HEK293 (cell line): ENCODE data around the gene UGGT1.

Experiments used
- IKZF3 ChIP-seq: fragments of 450-650 bp; IDR thresholded peaks from 2 replicates; pipeline ENCODE4 v1.5.0; 2018; ENCODE audit warnings: missing biosample characterization, mild to moderate bottlenecking, missing genetic modification characterization, moderate library complexity
- KLF1 ChIP-seq: fragments of 450-650 bp; formaldehyde crosslinking; IDR thresholded peaks from 2 replicates; pipeline ENCODE4 v1.5.1; 2016; ENCODE audit warnings: missing biosample characterization, missing genetic modification characterization
- KLF7 ChIP-seq: fragments of 450-650 bp; formaldehyde crosslinking; IDR thresholded peaks from 2 replicates; pipeline ENCODE4 v1.5.1; 2016; ENCODE audit warnings: missing biosample characterization, missing genetic modification characterization, borderline replicate concordance
- KLF8 ChIP-seq: fragments of 450-650 bp; formaldehyde crosslinking; IDR thresholded peaks from 2 replicates; pipeline ENCODE4 v1.5.1; 2016; ENCODE audit warnings: missing biosample characterization, missing genetic modification characterization
- KLF9 ChIP-seq: fragments of 450-650 bp; formaldehyde crosslinking; IDR thresholded peaks from 2 replicates; pipeline ENCODE4 v1.5.1; 2016; ENCODE audit warnings: missing biosample characterization, missing genetic modification characterization, low read depth
- SP7 ChIP-seq: fragments of 450-650 bp; formaldehyde crosslinking; IDR thresholded peaks from 2 replicates; pipeline ENCODE4 v1.5.1; 2016; ENCODE audit warnings: missing biosample characterization, missing genetic modification characterization
- ZBTB8A ChIP-seq: fragments of 450-650 bp; formaldehyde crosslinking; IDR thresholded peaks from 2 replicates; pipeline ENCODE4 v1.5.1; 2016; ENCODE audit warnings: missing biosample characterization, missing genetic modification characterization
- ZNF112 ChIP-seq: fragments of 450-650 bp; formaldehyde crosslinking; IDR thresholded peaks from 2 replicates; pipeline ENCODE4 v1.5.0; 2017; ENCODE audit warnings: missing biosample characterization, missing genetic modification characterization
- ZNF18 ChIP-seq: fragments of 450-650 bp; formaldehyde crosslinking; IDR thresholded peaks from 2 replicates; pipeline ENCODE4 v1.5.1; 2016; ENCODE audit warnings: missing biosample characterization, missing genetic modification characterization
- ZNF184 ChIP-seq: fragments of 450-650 bp; IDR thresholded peaks from 2 replicates; pipeline ENCODE4 v1.5.1; 2018; ENCODE audit warnings: missing biosample characterization, mild to moderate bottlenecking, missing genetic modification characterization
- ZNF26 ChIP-seq: fragments of 450-650 bp; formaldehyde crosslinking; IDR thresholded peaks from 2 replicates; pipeline ENCODE4 v1.5.1; 2016; ENCODE audit warnings: missing biosample characterization, missing genetic modification characterization
- ZNF324 ChIP-seq: fragments of 450-650 bp; formaldehyde crosslinking; IDR thresholded peaks from 2 replicates; pipeline ENCODE4 v1.5.1; 2016; ENCODE audit warnings: missing biosample characterization, missing genetic modification characterization
- ZNF394 ChIP-seq: fragments of 450-650 bp; formaldehyde crosslinking; IDR thresholded peaks from 2 replicates; pipeline ENCODE4 v1.5.1; 2016; ENCODE audit warnings: missing biosample characterization, missing genetic modification characterization, mild to moderate bottlenecking, moderate library complexity, borderline replicate concordance
- ZNF423 ChIP-seq: fragments of 450-650 bp; formaldehyde crosslinking; IDR thresholded peaks from 2 replicates; pipeline ENCODE4 v1.5.1; 2016; ENCODE audit warnings: missing biosample characterization, missing genetic modification characterization
- ZNF433 ChIP-seq: fragments of 450-650 bp; formaldehyde crosslinking; IDR thresholded peaks from 2 replicates; pipeline ENCODE4 v1.5.1; 2016; ENCODE audit warnings: missing biosample characterization, missing genetic modification characterization, low read depth
- ZNF473 ChIP-seq: fragments of 450-650 bp; formaldehyde crosslinking; IDR thresholded peaks from 2 replicates; pipeline ENCODE4 v1.5.1; 2017; ENCODE audit warnings: missing biosample characterization, missing genetic modification characterization
- ZNF571 ChIP-seq: fragments of 450-650 bp; formaldehyde crosslinking; IDR thresholded peaks from 2 replicates; pipeline ENCODE4 v1.5.0; 2017; ENCODE audit warnings: missing biosample characterization, missing genetic modification characterization
- ZNF600 ChIP-seq: fragments of 450-650 bp; formaldehyde crosslinking; IDR thresholded peaks from 2 replicates; pipeline ENCODE4 v1.5.1; 2016; ENCODE audit warnings: missing biosample characterization, missing genetic modification characterization
- ZNF610 ChIP-seq: fragments of 450-650 bp; formaldehyde crosslinking; IDR thresholded peaks from 2 replicates; pipeline ENCODE4 v1.5.1; 2016; ENCODE audit warnings: missing biosample characterization, missing genetic modification characterization, borderline replicate concordance
- ZNF664 ChIP-seq: fragments of 450-650 bp; formaldehyde crosslinking; IDR thresholded peaks from 2 replicates; pipeline ENCODE4 v1.5.1; 2016; ENCODE audit warnings: missing biosample characterization, missing genetic modification characterization
- ZNF76 ChIP-seq: fragments of 450-650 bp; formaldehyde crosslinking; IDR thresholded peaks from 2 replicates; pipeline ENCODE4; 2016; ENCODE audit warnings: low read depth, missing biosample characterization, missing genetic modification characterization, borderline replicate concordance
- TF ChIP-seq, protein P1 (sequence below): fragments of 450-650 bp; formaldehyde crosslinking; optimal IDR thresholded peaks from 2 replicates; pipeline ENCODE3; 2016; ENCODE audit warnings: missing biosample characterization, mild to moderate bottlenecking, missing genetic modification characterization
- TF ChIP-seq, protein P2 (sequence below): fragments of 450-650 bp; formaldehyde crosslinking; IDR thresholded peaks from 2 replicates; pipeline ENCODE4 v1.5.1; 2016; ENCODE audit warnings: missing biosample characterization, missing genetic modification characterization
- TF ChIP-seq, protein P3 (sequence below): fragments of 450-650 bp; formaldehyde crosslinking; conservative IDR thresholded peaks from 2 replicates; pipeline ENCODE4 v1.5.1; 2016; ENCODE audit warnings: low read depth, missing biosample characterization, missing genetic modification characterization
- TF ChIP-seq, protein P4 (sequence below): fragments of 450-650 bp; formaldehyde crosslinking; IDR thresholded peaks from 2 replicates; pipeline ENCODE4 v1.5.1; 2017; ENCODE audit warnings: missing biosample characterization, missing genetic modification characterization
- TF ChIP-seq, protein P5 (sequence below): sonication (generic); formaldehyde crosslinking; IDR thresholded peaks from 2 replicates; pipeline ENCODE4 v1.8.1; 2022; ENCODE audit warnings: mild to moderate bottlenecking, moderate library complexity, missing genetic modification reagents

UGGT1 gene

DNA sequence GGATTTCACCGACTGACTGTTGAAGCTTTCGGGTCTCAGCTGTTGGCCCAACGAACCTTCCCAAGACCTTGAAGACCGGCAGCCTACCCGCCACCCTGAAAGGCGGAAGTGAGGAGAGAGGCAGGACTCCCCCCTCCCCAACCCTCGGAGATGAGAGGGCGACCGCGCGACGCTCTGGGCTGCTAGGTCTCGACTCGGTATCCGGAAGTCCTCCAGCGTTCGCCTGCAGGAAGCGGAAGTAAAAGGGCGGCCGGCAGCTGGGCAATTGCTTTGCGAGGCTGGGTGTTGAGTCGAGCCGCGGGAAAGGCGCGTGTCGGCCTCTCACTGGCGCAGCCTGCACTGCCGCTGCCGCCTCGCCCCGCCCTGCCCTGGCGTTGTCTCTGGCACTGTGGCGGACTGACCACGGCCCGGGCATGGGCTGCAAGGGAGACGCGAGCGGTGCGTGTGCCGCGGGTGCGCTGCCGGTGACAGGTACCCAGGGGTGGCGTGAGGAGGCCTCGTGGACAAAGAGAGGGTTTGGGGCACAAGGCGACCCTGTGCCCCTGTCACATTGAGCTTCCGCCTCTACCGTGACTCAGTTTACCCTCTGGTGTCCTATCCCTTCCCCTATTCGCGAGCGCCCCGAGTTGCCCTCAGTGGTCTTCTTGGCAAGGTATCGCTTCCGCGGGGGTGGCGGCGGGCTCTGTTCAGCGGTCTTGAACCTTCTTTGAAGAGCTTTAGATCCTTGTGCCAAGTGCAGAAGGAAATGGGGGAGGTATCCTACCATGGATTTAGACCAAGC, at the start of gene UGGT1 (continued):
- no peak for TF ChIP-seq IKZF3 (tag by site-specific recombination)
- TF ChIP-seq ZNF610 = peak; percentile 40; the same call in 1 of the 2 replicates
- no peak for TF ChIP-seq ZNF433 (tag by site-specific recombination)
- peak; percentile 42; the same call in 1 of the 2 replicates for TF ChIP-seq KLF1 (tag by site-specific recombination)
- TF ChIP-seq ZBTB8A (tag by site-specific recombination) = peak; percentile 68
- no peak for TF ChIP-seq ZNF18 (tag by site-specific recombination)
- peak; percentile 71; the same call in 1 of the 2 replicates for TF ChIP-seq ZNF76 (tag by site-specific recombination)
- no peak for TF ChIP-seq KLF7 (tag by site-specific recombination)
- no peak for TF ChIP-seq ZNF324 (tag by site-specific recombination)
- TF ChIP-seq, protein P1, sequence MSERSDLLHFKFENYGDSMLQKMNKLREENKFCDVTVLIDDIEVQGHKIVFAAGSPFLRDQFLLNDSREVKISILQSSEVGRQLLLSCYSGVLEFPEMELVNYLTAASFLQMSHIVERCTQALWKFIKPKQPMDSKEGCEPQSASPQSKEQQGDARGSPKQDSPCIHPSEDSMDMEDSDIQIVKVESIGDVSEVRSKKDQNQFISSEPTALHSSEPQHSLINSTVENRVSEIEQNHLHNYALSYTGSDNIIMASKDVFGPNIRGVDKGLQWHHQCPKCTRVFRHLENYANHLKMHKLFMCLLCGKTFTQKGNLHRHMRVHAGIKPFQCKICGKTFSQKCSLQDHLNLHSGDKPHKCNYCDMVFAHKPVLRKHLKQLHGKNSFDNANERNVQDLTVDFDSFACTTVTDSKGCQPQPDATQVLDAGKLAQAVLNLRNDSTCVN (tag by site-specific recombination) = peak; percentile 80
- TF ChIP-seq, protein P2, sequence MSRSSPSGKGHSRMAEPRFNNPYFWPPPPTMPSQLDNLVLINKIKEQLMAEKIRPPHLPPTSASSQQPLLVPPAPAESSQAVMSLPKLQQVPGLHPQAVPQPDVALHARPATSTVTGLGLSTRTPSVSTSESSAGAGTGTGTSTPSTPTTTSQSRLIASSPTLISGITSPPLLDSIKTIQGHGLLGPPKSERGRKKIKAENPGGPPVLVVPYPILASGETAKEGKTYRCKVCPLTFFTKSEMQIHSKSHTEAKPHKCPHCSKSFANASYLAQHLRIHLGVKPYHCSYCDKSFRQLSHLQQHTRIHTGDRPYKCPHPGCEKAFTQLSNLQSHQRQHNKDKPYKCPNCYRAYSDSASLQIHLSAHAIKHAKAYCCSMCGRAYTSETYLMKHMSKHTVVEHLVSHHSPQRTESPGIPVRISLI = no peak
- TF ChIP-seq, protein P3, sequence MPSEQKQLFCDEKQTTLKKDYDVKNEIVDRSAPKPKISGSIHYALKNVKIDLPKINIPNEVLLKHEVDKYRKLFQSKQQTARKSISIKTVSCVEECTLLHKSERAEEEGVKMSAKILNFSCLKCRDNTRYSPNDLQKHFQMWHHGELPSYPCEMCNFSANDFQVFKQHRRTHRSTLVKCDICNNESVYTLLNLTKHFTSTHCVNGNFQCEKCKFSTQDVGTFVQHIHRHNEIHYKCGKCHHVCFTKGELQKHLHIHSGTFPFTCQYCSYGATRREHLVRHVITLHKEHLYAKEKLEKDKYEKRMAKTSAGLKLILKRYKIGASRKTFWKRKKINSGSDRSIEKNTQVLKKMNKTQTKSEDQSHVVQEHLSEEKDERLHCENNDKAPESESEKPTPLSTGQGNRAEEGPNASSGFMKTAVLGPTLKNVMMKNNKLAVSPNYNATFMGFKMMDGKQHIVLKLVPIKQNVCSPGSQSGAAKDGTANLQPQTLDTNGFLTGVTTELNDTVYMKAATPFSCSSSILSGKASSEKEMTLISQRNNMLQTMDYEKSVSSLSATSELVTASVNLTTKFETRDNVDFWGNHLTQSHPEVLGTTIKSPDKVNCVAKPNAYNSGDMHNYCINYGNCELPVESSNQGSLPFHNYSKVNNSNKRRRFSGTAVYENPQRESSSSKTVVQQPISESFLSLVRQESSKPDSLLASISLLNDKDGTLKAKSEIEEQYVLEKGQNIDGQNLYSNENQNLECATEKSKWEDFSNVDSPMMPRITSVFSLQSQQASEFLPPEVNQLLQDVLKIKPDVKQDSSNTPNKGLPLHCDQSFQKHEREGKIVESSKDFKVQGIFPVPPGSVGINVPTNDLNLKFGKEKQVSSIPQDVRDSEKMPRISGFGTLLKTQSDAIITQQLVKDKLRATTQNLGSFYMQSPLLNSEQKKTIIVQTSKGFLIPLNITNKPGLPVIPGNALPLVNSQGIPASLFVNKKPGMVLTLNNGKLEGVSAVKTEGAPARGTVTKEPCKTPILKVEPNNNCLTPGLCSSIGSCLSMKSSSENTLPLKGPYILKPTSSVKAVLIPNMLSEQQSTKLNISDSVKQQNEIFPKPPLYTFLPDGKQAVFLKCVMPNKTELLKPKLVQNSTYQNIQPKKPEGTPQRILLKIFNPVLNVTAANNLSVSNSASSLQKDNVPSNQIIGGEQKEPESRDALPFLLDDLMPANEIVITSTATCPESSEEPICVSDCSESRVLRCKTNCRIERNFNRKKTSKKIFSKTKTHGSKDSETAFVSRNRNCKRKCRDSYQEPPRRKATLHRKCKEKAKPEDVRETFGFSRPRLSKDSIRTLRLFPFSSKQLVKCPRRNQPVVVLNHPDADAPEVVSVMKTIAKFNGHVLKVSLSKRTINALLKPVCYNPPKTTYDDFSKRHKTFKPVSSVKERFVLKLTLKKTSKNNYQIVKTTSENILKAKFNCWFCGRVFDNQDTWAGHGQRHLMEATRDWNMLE (tag by site-specific recombination) = peak; percentile 96
- peak; percentile 55 for TF ChIP-seq SP7
- no peak for TF ChIP-seq ZNF423
- TF ChIP-seq, protein P4, sequence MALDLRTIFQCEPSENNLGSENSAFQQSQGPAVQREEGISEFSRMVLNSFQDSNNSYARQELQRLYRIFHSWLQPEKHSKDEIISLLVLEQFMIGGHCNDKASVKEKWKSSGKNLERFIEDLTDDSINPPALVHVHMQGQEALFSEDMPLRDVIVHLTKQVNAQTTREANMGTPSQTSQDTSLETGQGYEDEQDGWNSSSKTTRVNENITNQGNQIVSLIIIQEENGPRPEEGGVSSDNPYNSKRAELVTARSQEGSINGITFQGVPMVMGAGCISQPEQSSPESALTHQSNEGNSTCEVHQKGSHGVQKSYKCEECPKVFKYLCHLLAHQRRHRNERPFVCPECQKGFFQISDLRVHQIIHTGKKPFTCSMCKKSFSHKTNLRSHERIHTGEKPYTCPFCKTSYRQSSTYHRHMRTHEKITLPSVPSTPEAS (tag by site-specific recombination) = no peak
- peak; percentile 45; the same call in 1 of the 2 replicates for TF ChIP-seq KLF9 (tag by site-specific recombination)
- no peak for TF ChIP-seq ZNF26 (tag by site-specific recombination)
- TF ChIP-seq, protein P5, sequence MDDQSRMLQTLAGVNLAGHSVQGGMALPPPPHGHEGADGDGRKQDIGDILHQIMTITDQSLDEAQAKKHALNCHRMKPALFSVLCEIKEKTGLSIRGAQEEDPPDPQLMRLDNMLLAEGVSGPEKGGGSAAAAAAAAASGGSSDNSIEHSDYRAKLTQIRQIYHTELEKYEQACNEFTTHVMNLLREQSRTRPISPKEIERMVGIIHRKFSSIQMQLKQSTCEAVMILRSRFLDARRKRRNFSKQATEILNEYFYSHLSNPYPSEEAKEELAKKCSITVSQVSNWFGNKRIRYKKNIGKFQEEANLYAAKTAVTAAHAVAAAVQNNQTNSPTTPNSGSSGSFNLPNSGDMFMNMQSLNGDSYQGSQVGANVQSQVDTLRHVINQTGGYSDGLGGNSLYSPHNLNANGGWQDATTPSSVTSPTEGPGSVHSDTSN (CRISPR knock-in tag) = peak; percentile 64; the same call in 1 of the 2 replicates
- TF ChIP-seq ZNF571 (tag by site-specific recombination) = no peak
- TF ChIP-seq ZNF394 (tag by site-specific recombination) = peak; percentile 36; the same call in 1 of the 2 replicates
- peak; percentile 65 for TF ChIP-seq KLF8
- TF ChIP-seq ZNF473 (tag by site-specific recombination) = no peak
- no peak for TF ChIP-seq ZNF664 (tag by site-specific recombination)
- TF ChIP-seq ZNF184 (tag by site-specific recombination) = no peak
- TF ChIP-seq ZNF112 (tag by site-specific recombination) = no peak
- peak; percentile 40; the same call in 1 of the 2 replicates for TF ChIP-seq ZNF600 (tag by site-specific recombination)
